ENCODE results near the gene ETV5.

Gene ETV5

DNA sequence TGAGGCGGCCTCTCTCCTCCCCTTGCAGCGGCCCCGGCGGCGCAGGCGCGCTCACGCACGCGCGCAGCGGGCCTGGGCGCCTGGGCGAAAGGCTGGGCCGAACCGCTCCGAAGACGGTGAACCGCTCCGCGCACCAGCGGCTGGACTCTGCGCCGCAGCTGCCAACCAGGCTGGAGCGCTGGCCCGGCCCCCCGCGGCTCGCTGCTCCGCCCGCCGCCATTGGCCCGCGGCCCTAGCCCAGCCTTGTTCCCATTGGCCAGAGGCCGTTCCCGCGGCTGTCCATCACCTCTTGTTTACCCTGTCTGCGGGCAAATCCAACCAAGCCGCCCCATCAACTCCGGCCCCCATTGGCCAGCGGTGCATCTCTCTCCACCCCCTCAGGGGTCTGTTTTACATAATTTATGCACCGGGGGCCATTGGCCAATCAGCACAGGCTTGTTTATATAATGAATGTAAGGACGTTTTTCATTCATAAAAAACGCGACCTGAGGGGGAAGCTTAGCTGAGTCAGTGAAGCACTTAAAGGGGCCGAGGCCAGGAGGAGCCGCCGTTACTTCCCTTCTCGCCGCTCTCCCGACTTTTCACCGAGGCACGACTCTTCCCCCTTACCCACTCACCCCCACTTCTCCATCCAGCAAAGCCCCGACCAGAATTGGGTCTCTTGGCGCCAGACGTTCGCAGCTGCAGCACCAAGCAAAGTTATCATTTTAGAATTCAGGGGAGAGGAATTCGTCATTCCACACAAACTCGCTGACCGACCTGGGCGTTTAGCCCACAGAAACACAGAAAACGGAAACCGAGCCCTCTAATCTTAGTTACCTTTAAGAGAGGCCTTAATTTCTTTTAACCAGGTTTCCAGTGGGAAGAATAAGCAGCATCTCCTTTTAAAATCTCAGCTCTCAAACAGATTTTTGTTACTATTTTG, at the start of gene ETV5:
TSS of gene ETV5 (minus strand) at position 149 of the 925 bp plus-strand sequence. CDS start 3,221 bp downstream, outside the sequence.
- peak; percentile 97 for DNase-seq (ENCODE audit: low spot score)

GRCh38 chr3:186154641-186155040, 45.8 kb upstream of the ETV5 start:
- no peak for DNase-seq (ENCODE audit: low spot score)

DNA sequence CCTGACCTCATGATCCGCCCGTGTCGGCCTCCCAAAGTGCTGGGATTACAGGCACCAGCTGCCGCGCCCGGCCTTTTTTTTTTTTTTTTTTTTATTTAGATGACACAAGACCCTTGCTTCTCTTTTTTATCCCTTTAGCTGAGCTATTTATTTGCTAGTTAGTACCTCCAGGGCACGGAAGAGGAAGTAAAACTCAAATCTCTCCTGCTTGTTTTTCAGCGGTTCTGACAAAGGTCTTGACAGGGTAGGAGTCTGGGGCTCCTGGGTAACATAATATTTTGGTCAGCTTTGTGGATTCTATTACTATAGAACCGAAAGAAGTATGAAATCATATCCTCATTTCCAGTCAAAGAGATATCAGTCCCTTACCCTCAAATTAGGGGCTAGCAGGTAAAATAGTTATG, 44.0 kb upstream of the ETV5 start:
- no peak for DNase-seq (ENCODE audit: low spot score)

DNA sequence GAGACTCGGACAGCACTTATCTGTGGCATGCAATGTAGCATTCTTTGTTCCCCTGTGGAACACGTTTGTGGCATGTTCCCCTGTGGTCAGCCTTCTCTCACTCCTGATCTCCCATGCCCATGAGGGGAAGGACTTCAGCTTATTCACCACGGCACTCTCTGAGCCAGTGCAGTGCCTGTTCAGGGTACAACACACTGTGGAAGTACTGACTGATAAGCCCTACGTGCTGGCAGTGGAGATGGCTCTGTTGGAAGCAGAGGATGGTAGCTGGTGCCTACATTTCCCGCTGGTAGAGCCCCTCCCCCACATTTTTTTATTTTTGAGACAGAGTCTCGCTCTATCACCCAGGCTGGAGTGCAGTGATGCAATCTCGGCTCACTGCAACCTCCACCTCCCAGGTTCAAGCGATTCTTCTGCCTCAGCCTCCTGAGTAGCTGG, 43.5 kb upstream of the ETV5 start:
- DNase-seq (ENCODE audit: low spot score), result no peak

DNA sequence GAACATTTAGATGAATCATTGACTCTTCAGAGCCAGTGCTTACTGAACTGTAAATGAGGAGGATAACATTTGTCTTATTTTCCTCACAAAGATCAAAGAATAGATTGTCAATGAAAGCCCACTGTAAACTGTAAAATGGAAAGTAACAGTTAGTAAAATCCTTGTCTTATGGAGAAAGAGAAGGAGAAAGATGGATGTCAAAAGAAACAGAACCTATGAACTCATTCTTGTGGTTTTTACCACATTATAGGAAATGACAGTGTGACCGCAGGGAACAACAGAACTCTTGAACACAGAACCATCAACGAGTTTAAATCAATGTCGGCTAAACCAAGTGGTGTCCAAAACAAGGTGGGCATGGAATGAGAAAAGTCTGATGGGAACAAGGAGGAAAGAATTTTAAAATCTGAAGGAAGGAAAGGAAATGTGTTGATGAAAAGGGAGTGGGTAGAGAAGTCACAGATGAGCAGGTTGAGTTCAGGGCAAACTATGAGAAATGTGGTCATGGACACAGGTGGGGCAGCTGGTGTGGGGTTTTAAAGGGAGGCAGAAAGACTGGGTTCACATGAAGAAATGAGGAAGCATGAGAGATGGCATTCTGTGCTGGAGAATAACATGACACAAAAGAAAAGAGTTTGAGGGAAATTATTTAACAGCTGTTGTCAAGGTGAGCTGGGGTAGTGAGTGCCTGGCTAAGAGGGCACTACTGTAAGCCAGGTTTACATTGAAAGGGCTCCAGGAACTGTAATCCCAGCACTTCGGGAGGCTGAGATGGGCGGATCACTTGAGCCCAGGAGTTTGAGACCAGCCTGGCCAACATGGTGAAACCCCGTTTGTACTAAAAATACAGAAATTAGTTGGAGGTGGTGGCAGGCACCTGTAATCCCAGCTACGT, 42.4 kb upstream of the ETV5 start:
- no peak for DNase-seq (ENCODE audit: low spot score)

DNA sequence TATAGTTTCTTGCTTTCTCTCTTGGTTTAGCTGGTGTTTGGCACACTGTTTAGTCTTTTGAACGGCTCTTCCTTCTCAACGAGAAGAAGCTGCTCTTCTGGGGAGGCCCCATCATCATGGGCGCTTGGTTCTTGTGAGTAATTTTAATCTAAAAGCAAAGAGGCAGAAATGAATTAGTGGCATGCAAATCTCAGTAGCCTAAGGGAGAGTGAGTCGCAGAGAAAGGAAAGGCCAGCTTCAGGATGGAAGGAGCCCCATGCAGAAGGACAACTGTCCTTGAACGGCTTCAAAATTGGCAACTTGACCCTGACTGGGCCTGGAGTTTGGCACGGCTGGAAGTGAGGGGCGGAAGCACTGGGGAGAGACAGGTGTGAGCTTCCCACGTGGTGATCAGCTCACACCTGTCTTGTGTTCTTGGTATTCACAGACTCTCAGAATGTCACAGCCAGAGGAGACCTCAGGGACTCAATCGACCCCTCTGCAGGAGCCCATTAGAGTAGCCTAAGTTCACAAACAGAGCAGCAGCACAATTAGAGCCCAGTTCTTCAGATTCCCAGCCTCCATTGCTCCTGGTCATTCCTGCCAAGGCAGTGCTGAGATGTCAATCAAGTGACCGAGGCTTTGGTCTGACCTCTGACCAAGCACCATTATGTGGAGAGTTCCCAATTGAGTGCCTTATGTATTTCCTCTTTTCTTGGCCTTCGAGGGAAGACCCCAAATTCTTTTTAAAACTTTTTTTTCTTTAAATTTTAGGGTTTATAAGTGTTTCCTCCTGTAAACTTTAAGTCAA, 41.3 kb upstream of the ETV5 start:
- DNase-seq (ENCODE audit: low spot score), result no peak

GRCh38 chr3:186149319-186149960, 40.6 kb upstream of the ETV5 start:
- no peak for DNase-seq (ENCODE audit: low spot score)

GRCh38 chr3:186144257-186144656, 35.4 kb upstream of the ETV5 start:
- DNase-seq (ENCODE audit: low spot score), result no peak

GRCh38 chr3:186143250-186143649, 34.4 kb upstream of the ETV5 start:
- no peak for DNase-seq (ENCODE audit: low spot score)

GRCh38 chr3:186142393-186142932, 33.6 kb upstream of the ETV5 start:
- DNase-seq (ENCODE audit: low spot score), result no peak

DNA sequence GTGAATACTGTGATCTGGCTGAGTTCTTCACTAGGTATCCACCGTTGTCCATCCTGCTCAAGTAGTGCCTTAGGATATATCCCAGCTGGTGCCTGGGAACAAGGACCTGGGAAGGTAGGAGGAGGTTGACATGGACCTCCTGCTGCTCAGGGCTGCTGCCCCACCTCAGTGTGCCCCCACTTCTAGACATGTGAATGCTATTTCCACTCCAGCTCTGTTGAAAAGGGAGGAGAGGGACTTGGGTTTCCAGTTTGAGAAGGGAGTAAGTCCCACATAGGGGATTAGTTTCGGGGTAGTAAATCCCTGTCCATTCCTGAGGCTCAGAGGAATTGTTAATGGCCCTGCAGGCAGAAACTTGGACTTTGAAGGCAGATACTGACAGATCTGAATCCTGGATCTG, 32.9 kb upstream of the ETV5 start:
- no peak for DNase-seq (ENCODE audit: low spot score)

DNA sequence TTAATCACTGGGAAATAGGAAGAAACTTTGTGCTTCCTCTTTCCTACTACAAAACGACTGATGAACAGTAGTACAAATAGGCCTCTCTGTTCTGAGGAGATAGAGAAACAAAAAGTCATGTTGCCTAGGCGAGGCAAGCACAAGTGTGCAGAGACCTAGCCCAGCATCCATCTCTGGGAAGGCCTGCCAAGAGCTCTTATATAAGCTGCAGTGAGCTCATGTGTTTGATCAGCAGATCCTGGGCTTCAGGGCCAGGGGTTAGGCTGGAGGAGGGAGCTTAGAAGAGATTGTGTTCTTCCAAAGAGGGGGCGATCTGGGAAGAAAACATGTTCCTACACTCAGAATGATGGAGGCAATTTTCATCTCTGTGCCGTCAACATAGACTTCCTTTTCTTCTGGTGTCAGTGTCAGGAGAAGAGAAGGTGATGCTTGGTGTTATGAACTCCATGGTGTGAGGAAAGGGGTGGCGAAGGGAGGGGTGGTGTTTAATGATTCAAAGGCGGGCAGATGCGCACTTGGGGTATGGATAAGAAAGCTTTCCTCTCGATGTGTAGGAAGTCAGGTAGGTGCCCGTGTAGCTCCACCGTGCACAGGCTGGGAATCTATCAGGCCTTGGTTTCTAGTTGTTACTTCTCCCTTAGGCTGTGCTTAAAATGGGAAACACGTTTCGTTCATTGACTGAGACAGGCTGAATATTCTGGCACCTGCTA, 29.5 kb upstream of the ETV5 start:
- no peak for DNase-seq (ENCODE audit: low spot score)

DNA sequence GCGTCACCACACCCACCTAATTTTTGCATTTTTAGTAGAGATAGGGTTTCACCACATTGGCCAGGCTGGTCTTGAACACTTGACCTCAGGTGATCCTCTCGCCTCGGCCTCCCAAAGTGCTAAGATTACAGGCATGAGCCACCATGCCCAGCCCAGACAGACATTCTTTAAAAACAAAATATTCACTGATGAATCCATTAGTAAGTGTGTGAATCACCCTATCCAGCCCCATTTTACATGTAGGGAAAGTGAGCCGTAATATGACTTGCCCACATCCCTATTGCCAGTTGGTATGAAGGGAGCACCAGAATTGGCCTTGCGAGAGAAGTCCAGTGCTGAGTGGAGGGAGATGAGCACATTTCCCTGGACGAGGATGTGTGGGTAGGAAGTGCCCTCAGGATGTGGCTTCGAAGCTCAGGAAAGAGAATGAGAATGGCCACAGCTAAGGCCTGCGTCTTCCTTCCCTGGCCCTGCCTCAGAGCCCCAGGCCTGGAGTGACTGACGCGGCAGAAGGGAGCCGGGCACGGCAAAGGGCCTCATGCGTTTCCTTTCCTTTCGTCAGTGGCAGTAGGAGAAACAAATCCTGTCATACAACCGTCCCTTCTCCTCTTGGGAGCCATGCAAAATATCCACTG, 28.3 kb upstream of the ETV5 start:
- DNase-seq (ENCODE audit: low spot score), result no peak

DNA sequence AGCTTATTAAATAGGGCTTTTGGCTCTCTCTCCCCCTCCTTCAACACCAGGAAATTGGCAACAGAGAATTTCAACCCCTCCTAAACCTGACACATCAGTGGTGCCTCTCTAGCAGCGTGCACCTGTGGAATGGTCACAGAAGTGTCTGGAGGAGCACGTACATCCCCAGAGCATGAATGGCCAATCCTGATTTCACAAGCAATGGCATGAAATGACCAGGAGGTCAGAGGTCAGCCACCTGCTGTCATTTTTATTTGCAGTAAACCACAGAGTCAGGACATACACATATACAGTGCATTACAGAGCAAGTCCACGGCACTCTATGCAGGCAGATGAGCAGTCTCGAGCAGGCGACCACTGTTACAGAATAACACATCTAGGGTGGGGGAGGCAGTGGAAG, 25.1 kb upstream of the ETV5 start:
- no peak for DNase-seq (ENCODE audit: low spot score)

DNA sequence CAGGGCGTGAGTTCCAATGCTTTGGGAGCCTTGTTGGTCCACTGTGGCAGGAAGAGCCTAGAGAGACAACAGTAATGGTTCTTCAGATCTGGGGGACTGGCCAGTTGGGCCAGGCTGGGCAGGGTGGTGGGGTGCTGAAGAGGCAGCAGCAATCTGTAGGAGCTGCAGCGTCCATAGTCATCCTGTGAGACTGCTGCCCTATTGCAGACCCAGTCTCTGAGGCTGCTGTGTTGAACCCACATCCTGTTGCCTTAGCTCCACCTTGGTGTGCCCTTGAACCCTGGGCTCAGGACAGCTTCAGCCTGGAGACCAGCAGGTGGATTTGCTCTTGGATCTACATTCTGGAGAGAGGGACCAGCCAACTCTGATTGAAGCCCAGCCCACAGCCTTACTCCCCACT, 23.6 kb upstream of the ETV5 start:
- DNase-seq (ENCODE audit: low spot score), result no peak

DNA sequence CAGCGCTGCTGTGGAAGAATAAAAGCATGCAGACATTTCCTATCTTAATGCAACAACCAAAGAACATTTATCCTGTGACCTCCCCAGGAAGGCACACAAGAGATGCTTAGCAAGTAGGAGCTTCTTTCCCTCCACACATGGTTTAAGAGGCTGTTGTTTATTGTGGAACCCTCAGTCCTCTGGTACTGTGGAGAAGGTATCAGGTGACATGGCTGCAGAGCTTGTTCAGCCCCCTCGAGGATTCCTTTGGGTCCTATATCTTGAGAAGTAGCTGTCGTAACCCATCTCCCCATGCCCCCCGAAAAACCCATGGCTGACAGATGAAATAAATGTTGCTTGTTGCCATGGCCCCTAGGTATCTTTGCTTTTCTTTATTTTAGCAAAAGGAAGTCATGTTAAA, 20.3 kb upstream of the ETV5 start:
- no peak for DNase-seq (ENCODE audit: low spot score)

DNA sequence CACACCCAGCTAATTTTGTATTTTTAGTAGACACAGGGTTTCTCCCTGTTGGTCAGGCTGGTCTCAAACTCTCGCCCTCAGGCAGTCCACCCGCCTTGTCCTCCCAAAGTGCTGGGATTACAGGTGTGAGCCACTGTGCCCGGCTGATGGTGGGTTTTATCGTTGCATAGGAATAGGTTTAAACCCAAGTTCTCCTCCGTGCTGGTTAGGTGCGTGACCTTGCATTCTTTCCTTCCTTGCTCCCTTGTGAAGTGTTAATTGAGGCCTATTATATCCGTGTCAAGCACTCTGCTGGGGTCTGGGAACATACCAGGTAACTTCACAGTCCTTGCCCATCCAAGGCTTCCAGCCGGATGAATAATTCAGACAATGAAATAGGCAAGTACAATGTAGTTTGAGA, 19.3 kb upstream of the ETV5 start:
- no peak for DNase-seq (ENCODE audit: low spot score)

- no peak for DNase-seq (ENCODE audit: low spot score)
These were observed 18.6 kb upstream of the ETV5 start for GRCh38 chr3:186127463-186127862.

DNA sequence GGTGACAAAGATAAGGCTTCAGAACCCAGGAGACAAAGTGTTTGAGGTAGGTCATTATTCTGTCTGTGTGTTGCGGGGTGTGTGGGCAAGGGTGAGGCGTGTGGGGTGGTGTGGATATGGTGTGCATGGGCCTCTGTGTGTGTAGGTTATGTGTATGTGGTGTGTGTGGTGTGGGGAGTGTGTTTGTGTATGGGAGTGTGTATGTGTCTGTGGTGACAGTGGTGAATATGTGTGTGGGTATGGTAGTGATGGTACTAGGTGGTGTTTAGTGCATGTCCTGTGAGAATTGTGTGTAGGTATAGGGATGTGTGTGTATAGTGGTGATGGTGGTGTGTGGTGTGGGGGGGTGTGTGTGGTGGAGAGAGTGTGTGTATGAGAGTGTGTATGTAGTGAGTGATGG, 16.2 kb upstream of the ETV5 start:
- no peak for DNase-seq (ENCODE audit: low spot score)

GRCh38 chr3:186124592-186124991, 15.7 kb upstream of the ETV5 start:
- no peak for DNase-seq (ENCODE audit: low spot score)
